ENCODE measurements around the gene MED12L.
"Not testable (repeated sequence)": the region's sequence is repeated elsewhere in the genome, so short reads cannot be mapped to it uniquely, and the experiment has no call there.

Gene MED12L

DNA sequence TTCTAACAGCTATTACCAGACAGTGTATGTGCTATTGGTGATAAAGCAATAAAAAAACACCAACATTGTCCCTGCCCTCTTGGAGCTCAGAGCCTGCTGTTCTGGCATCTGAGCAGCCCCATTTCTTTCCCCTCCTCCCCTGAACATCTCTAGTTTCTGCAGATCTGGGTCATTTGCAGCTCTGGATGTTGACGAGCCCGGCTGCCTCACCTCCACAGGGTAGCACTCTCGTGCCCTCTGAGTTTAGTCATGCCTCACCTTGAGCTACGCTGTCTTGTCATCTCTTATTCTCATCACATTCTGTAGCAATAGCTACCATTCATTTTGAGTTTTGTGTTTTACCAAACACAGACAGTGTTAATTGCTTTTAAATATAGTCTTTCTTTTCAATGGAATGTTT lies 147.5 kb downstream of the MED12L start:
- no peak for TF ChIP-seq CTCF (IDR thresholded peaks at IDR 0.05; ENCODE audit: low read depth, low read length)
- no peak for DNase-seq (ENCODE audit: extremely low read depth, low read depth)

GRCh38 chr3:151234825-151235224 lies 149.4 kb downstream of the MED12L start:
- no peak for DNase-seq (ENCODE audit: extremely low read depth, low read depth)
- TF ChIP-seq CTCF (IDR thresholded peaks at IDR 0.05; ENCODE audit: low read depth, low read length), result no peak

DNA sequence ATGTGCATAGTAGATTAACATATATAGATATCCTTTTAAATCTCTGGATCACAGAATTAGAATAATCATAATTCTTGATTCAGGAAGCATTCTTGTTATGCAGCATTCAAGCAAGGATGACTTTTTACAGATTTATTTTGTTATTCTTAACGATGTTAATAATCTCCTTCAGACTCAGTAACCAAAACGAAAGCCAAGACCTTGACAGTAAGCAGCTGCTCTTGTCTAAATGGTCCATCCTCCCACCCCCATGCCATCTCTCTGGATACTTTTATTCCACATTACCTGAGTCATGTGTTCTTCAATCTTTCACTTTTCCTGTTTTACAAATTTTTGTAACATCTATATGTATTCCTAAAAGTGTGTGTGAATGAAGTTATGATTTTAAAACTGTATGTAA lies 150.9 kb downstream of the MED12L start:
- DNase-seq (ENCODE audit: extremely low read depth, low read depth), result no peak
- no peak for TF ChIP-seq CTCF (IDR thresholded peaks at IDR 0.05; ENCODE audit: low read depth, low read length)

GRCh38 chr3:151236736-151237135 lies 151.3 kb downstream of the MED12L start:
- TF ChIP-seq CTCF (IDR thresholded peaks at IDR 0.05; ENCODE audit: low read depth, low read length), result no peak
- DNase-seq (ENCODE audit: extremely low read depth, low read depth), result no peak

DNA sequence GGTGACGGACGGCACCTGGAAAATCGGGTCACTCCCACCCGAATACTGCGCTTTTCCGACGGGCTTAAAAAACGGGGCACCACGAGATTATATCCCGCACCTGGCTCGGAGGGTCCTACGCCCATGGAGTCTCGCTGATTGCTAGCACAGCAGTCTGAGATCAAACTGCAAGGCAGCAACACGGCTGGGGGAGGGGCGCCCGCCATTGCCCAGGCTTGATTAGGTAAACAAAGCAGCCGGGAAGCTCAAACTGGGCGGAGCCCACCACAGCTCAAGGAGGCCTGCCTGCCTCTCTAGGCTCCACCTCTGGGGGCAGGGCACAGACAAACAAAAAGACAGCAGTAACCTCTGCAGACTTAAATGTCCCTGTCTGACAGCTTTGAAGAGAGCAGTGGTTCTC lies 156.5 kb downstream of the MED12L start:
- not testable (repeated sequence) for DNase-seq (ENCODE audit: extremely low read depth, low read depth)

GRCh38 chr3:151248772-151249337 lies 163.4 kb downstream of the MED12L start:
- TF ChIP-seq CTCF (IDR thresholded peaks at IDR 0.05; ENCODE audit: low read depth, low read length), result no peak
- no peak for DNase-seq (ENCODE audit: extremely low read depth, low read depth)

GRCh38 chr3:151256749-151257148 lies 171.3 kb downstream of the MED12L start:
- DNase-seq (ENCODE audit: extremely low read depth, low read depth), result no peak
- TF ChIP-seq CTCF (IDR thresholded peaks at IDR 0.05; ENCODE audit: low read depth, low read length), result no peak

- DNase-seq (ENCODE audit: extremely low read depth, low read depth), result no peak
- TF ChIP-seq CTCF (IDR thresholded peaks at IDR 0.05; ENCODE audit: low read depth, low read length), result no peak
These were observed 174.2 kb downstream of the MED12L start for GRCh38 chr3:151259664-151260063.

Measured in AG09319 (cell line).